ENCODE measurements around the gene FSTL1. TPM values are rescaled to one million over a fixed set of nuclear protein-coding genes. Genes with fewer than 3 reads are reported as not detected.

Gene FSTL1
- total RNA-seq, 1 donor, result 2,074 TPM

DNA sequence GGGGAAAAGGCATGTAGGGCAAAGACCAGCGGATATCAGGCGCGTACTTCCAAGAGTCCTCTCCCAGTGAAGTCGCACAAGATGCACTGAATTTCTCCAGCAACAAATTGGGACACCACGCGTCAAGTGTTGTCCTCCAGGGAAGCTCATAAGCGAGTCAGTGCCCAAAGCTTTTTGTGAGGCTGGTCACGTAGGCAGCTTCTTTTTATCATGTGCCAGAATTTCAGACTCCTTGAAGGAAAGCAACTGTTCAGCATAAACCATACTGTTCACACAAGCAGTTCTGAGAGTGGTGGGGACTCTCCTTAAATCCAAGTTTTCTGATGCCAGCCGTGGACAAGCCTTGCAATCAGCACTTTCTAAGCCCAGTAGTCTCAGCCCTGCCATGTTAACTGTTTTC is 10.1 kb upstream of the FSTL1 start:
- no peaks in the 10 kb centered on the region for H4K20me1 ChIP-seq (ENCODE audit: insufficient read depth, low read length)
- H3K79me2 ChIP-seq (ENCODE audit: insufficient read depth, low read length), result no peaks in the 10 kb centered on the region
- H3K36me3 ChIP-seq (ENCODE audit: insufficient read depth, low read length), result no peaks in the 10 kb centered on the region
- no peak overlapping the region for H3K27ac ChIP-seq (ENCODE audit: low read depth, low read length)
- no peak overlapping the region for H3K4me2 ChIP-seq (ENCODE audit: insufficient read depth, low read length)
- no peak for DNase-seq (ENCODE audit: insufficient read length, low spot score, missing footprints)
- H3K9me3 ChIP-seq (ENCODE audit: low read depth, low read length), result no peaks in the 10 kb centered on the region
- TF ChIP-seq, protein P1, sequence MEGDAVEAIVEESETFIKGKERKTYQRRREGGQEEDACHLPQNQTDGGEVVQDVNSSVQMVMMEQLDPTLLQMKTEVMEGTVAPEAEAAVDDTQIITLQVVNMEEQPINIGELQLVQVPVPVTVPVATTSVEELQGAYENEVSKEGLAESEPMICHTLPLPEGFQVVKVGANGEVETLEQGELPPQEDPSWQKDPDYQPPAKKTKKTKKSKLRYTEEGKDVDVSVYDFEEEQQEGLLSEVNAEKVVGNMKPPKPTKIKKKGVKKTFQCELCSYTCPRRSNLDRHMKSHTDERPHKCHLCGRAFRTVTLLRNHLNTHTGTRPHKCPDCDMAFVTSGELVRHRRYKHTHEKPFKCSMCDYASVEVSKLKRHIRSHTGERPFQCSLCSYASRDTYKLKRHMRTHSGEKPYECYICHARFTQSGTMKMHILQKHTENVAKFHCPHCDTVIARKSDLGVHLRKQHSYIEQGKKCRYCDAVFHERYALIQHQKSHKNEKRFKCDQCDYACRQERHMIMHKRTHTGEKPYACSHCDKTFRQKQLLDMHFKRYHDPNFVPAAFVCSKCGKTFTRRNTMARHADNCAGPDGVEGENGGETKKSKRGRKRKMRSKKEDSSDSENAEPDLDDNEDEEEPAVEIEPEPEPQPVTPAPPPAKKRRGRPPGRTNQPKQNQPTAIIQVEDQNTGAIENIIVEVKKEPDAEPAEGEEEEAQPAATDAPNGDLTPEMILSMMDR (IDR thresholded peaks at IDR 0.05; ENCODE audit: extremely low read depth, low read depth, low read length), result no peak
- no peak overlapping the region for H3K4me3 ChIP-seq (ENCODE audit: insufficient read depth, low read length)
- H3K27me3 ChIP-seq (ENCODE audit: insufficient read depth, low read length), result no peaks in the 10 kb centered on the region
- H2AFZ ChIP-seq (ENCODE audit: low read length), result no peak overlapping the region
- peaks cover 16% of the 10 kb centered on the region for H3K4me1 ChIP-seq (ENCODE audit: insufficient read depth, low read length)

- H3K27ac ChIP-seq (ENCODE audit: low read depth, low read length), result no peak overlapping the region
- TF ChIP-seq, protein P1 (IDR thresholded peaks at IDR 0.05; ENCODE audit: extremely low read depth, low read depth, low read length), result no peak
- no peak overlapping the region for H3K4me3 ChIP-seq (ENCODE audit: insufficient read depth, low read length)
- DNase-seq (ENCODE audit: insufficient read length, low spot score, missing footprints), result no peak
- no peaks in the 10 kb centered on the region for H4K20me1 ChIP-seq (ENCODE audit: insufficient read depth, low read length)
- no peaks in the 10 kb centered on the region for H3K36me3 ChIP-seq (ENCODE audit: insufficient read depth, low read length)
- peaks cover 16% of the 10 kb centered on the region for H3K4me1 ChIP-seq (ENCODE audit: insufficient read depth, low read length)
- no peaks in the 10 kb centered on the region for H3K79me2 ChIP-seq (ENCODE audit: insufficient read depth, low read length)
- H3K4me2 ChIP-seq (ENCODE audit: insufficient read depth, low read length), result no peak overlapping the region
- H2AFZ ChIP-seq (ENCODE audit: low read length), result no peak overlapping the region
- H3K9me3 ChIP-seq (ENCODE audit: low read depth, low read length), result no peaks in the 10 kb centered on the region
- no peaks in the 10 kb centered on the region for H3K27me3 ChIP-seq (ENCODE audit: insufficient read depth, low read length)
Measured at GRCh38 chr3:120460181-120460790, 9.5 kb upstream of the FSTL1 start.

DNA sequence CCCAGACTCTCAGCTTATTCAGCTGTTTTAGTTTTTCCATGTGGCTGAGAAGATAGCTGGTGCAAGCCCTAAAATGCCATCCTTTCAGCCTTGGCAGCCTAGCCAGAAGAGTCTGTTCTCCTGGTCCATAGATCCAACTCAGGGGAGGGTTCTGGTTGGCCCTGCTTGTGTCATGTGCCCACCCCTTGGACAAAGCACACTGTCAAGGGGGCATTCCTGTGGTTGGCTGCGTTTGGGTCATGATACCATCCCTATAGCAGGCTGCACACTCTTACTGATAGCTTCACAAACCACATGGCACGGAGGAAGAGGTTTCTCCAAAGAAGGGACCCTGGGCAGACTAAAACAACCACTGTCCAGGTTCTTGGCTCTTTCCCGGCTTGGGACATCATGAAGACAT is 8.4 kb upstream of the FSTL1 start:
- H3K4me1 ChIP-seq (ENCODE audit: insufficient read depth, low read length), result peaks cover 16% of the 10 kb centered on the region
- TF ChIP-seq, protein P1 (IDR thresholded peaks at IDR 0.05; ENCODE audit: extremely low read depth, low read depth, low read length), result no peak
- H3K79me2 ChIP-seq (ENCODE audit: insufficient read depth, low read length), result no peaks in the 10 kb centered on the region
- H3K27ac ChIP-seq (ENCODE audit: low read depth, low read length), result no peak overlapping the region
- no peaks in the 10 kb centered on the region for H3K36me3 ChIP-seq (ENCODE audit: insufficient read depth, low read length)
- H3K27me3 ChIP-seq (ENCODE audit: insufficient read depth, low read length), result no peaks in the 10 kb centered on the region
- no peak overlapping the region for H3K4me2 ChIP-seq (ENCODE audit: insufficient read depth, low read length)
- no peaks in the 10 kb centered on the region for H3K9me3 ChIP-seq (ENCODE audit: low read depth, low read length)
- no peak for DNase-seq (ENCODE audit: insufficient read length, low spot score, missing footprints)
- H3K4me3 ChIP-seq (ENCODE audit: insufficient read depth, low read length), result no peak overlapping the region
- no peaks in the 10 kb centered on the region for H4K20me1 ChIP-seq (ENCODE audit: insufficient read depth, low read length)
- no peak overlapping the region for H2AFZ ChIP-seq (ENCODE audit: low read length)

- TF ChIP-seq, protein P1 (IDR thresholded peaks at IDR 0.05; ENCODE audit: extremely low read depth, low read depth, low read length), result no peak
- H3K4me1 ChIP-seq (ENCODE audit: insufficient read depth, low read length), result peaks cover 14% of the 10 kb centered on the region
- H4K20me1 ChIP-seq (ENCODE audit: insufficient read depth, low read length), result no peaks in the 10 kb centered on the region
- H3K36me3 ChIP-seq (ENCODE audit: insufficient read depth, low read length), result no peaks in the 10 kb centered on the region
- H3K9me3 ChIP-seq (ENCODE audit: low read depth, low read length), result no peaks in the 10 kb centered on the region
- no peaks in the 10 kb centered on the region for H3K27me3 ChIP-seq (ENCODE audit: insufficient read depth, low read length)
- DNase-seq (ENCODE audit: insufficient read length, low spot score, missing footprints), result no peak
- no peaks in the 10 kb centered on the region for H3K79me2 ChIP-seq (ENCODE audit: insufficient read depth, low read length)
- H3K27ac ChIP-seq (ENCODE audit: low read depth, low read length), result no peak overlapping the region
- H3K4me3 ChIP-seq (ENCODE audit: insufficient read depth, low read length), result no peak overlapping the region
- no peak overlapping the region for H3K4me2 ChIP-seq (ENCODE audit: insufficient read depth, low read length)
- H2AFZ ChIP-seq (ENCODE audit: low read length), result no peak overlapping the region
Measured at GRCh38 chr3:120457827-120458226, 7.0 kb upstream of the FSTL1 start.

Measured in osteoblast (primary cell).